GM12878 (cell line): ENCODE results near the gene ZKSCAN7. TPM values are rescaled to one million over a fixed set of nuclear protein-coding genes. Genes with fewer than 3 reads are reported as not detected.

Source experiments
- ATAC-seq: fragments of 200-7000 bp; cut with Tn5 transposase; 3 replicates; pipeline ENCODE4 v1.9.1; 2020; ENCODE audit warnings: mild to moderate bottlenecking, moderate library complexity
- BruUV-seq: library from RNA; stranded (reverse); fragments of 400-500 nt; replicated peaks from 2 replicates; lab custom pipeline; 2021; lab: Mats Ljungman, UMichigan
- CTCF ChIA-PET: fragments of 300-600 bp; sonication (Branson Sonifier 250); formaldehyde crosslinking; extraction: SDS; loops from one replicate; lab custom pipeline; 2021; ENCODE audit warnings: inconsistent platforms; lab: Yijun Ruan, JAX
- POLR2A ChIA-PET: fragments of 350-600 bp; formaldehyde crosslinking; extraction: SDS; loops from one replicate; lab custom pipeline; 2021; ENCODE audit warnings: inconsistent platforms; lab: Charles Lee
- RAD21 ChIA-PET: fragments of 300-600 bp; sonication (Branson Sonifier 250); formaldehyde crosslinking; loops from one replicate; lab custom pipeline; 2023; ENCODE audit warnings: antibody characterized with exemption; ENCODE audit not compliant: unreplicated experiment; lab: Charles Lee
- SMC1A ChIA-PET: fragments of 300-600 bp; sonication (Branson Sonifier 250); formaldehyde crosslinking; loops from one replicate; lab custom pipeline; 2023; ENCODE audit not compliant: unreplicated experiment, uncharacterized antibody; lab: Charles Lee
- DNase-seq: peaks from one replicate; pipeline ENCODE4 v3.0.0-alpha.2; 2011; ENCODE audit warnings: low read depth, low spot score
- FAIRE-seq: peaks from 3 replicates; lab custom pipeline; 2011; peaks lifted over from hg19 to GRCh38; lab: Jason Lieb, UNC
- H2AFZ ChIP-seq: 2 replicates; pipeline ENCODE4 v1.6.0; 2011; ENCODE audit warnings: low read depth, low read length, control low read depth; ENCODE audit not compliant: control insufficient read depth
- H3K27ac ChIP-seq: 2 replicates; pipeline ENCODE4 v1.5.1; 2011; ENCODE audit warnings: control low read depth; ENCODE audit not compliant: control insufficient read depth, insufficient read depth
- H3K27me3 ChIP-seq, 2 experiments: replicated peaks in 1 of 2; 2 replicates each; pipeline versions ENCODE4 v1.6.0 to v1.6.1; 2011; ENCODE audit warnings: low read length in 1 of 2; ENCODE audit not compliant: control insufficient read depth in 2 of 2, insufficient read depth in 2 of 2
- H3K36me3 ChIP-seq, 2 experiments: 2 replicates each; pipeline ENCODE4 v1.5.1; 2011; ENCODE audit warnings: low read length in 1 of 2; ENCODE audit not compliant: control insufficient read depth in 2 of 2, insufficient read depth in 2 of 2
- H3K4me1 ChIP-seq: 2 replicates; pipeline ENCODE4 v1.6.1; 2011; ENCODE audit warnings: mild to moderate bottlenecking, low read length, moderate library complexity, mixed read lengths; ENCODE audit not compliant: control insufficient read depth, insufficient read depth
- H3K4me2 ChIP-seq: 2 replicates; pipeline ENCODE4 v1.6.0; 2011; ENCODE audit warnings: control low read depth; ENCODE audit not compliant: control insufficient read depth, insufficient read depth
- H3K4me3 ChIP-seq: fragments of 200-600 bp; sonication (generic); 2 replicates; pipeline ENCODE4 v1.5.1; 2016
- H3K79me2 ChIP-seq: 2 replicates; pipeline ENCODE4 v1.6.0; 2011; ENCODE audit warnings: low read length; ENCODE audit not compliant: control insufficient read depth, insufficient read depth
- H3K9ac ChIP-seq: 2 replicates; pipeline ENCODE4 v1.8.0; 2011; ENCODE audit warnings: low read length, control low read depth, mixed read lengths; ENCODE audit not compliant: control insufficient read depth, insufficient read depth
- H3K9me3 ChIP-seq: replicated peaks from 3 replicates; pipeline ENCODE4 v1.5.1; 2011; ENCODE audit warnings: mild to moderate bottlenecking, low read length; ENCODE audit not compliant: control insufficient read depth, insufficient read depth
- H4K20me1 ChIP-seq: 2 replicates; pipeline ENCODE4 v1.6.0; 2011; ENCODE audit not compliant: control insufficient read depth, insufficient read depth
- ATF7 ChIP-seq: fragments of 450-650 bp; IDR thresholded peaks from 2 replicates; pipeline ENCODE4 v1.6.1; 2016; ENCODE audit warnings: low read depth, mild to moderate bottlenecking
- BMI1 ChIP-seq: fragments of 450-650 bp; IDR thresholded peaks from 2 replicates; pipeline ENCODE4 v1.6.1; 2016; ENCODE audit warnings: mild to moderate bottlenecking, moderate library complexity, borderline replicate concordance
- CBFB ChIP-seq: IDR thresholded peaks from 2 replicates; pipeline ENCODE4 v1.6.1; 2016; ENCODE audit warnings: antibody characterized with exemption, low read depth
- CEBPZ ChIP-seq: fragments of 150-350 bp; IDR thresholded peaks from 2 replicates; pipeline ENCODE4 v1.6.1; 2016; ENCODE audit warnings: low read depth, low read length
- GATAD2B ChIP-seq: fragments of 450-650 bp; conservative IDR thresholded peaks from 2 replicates; pipeline ENCODE4 v1.6.1; 2017; ENCODE audit warnings: low read depth, mild to moderate bottlenecking, moderate library complexity
- IKZF1 ChIP-seq: fragments of 450-650 bp; conservative IDR thresholded peaks from 2 replicates; pipeline ENCODE4 v1.6.1; 2017; ENCODE audit warnings: antibody characterized with exemption, mild to moderate bottlenecking
- NFIC ChIP-seq: IDR thresholded peaks from 2 replicates; pipeline ENCODE4 v1.6.1; 2012; ENCODE audit warnings: low read depth, mild to moderate bottlenecking, inconsistent platforms, low read length, moderate library complexity
- NKRF ChIP-seq: fragments of 450-650 bp; conservative IDR thresholded peaks from 2 replicates; pipeline ENCODE4 v1.6.1; 2017; ENCODE audit warnings: mild to moderate bottlenecking, moderate library complexity
- NR2C1 ChIP-seq: fragments of 450-650 bp; IDR thresholded peaks from 2 replicates; pipeline ENCODE4 v1.6.1; 2017; ENCODE audit warnings: antibody characterized with exemption, mild to moderate bottlenecking, moderate library complexity
- NR2F1 ChIP-seq: fragments of 450-650 bp; conservative IDR thresholded peaks from 2 replicates; pipeline ENCODE4 v1.6.1; 2017; ENCODE audit warnings: mild to moderate bottlenecking
- POLR2AphosphoS2 ChIP-seq: IDR thresholded peaks from 2 replicates; pipeline ENCODE4 v1.6.1; 2011; ENCODE audit warnings: low read depth, mild to moderate bottlenecking, low read length, improper control_type of control experiment, moderate library complexity
- POLR2AphosphoS5 ChIP-seq: IDR thresholded peaks from 2 replicates; pipeline ENCODE4 v1.6.1; 2011; ENCODE audit warnings: mild to moderate bottlenecking, low read length, inconsistent platforms
- RBBP5 ChIP-seq: fragments of 200-600 bp; sonication (generic); conservative IDR thresholded peaks from 2 replicates; pipeline ENCODE4 v1.6.1; 2016
- RELA ChIP-seq: fragments of 450-650 bp; IDR thresholded peaks from 2 replicates; pipeline ENCODE4 v1.8.0; 2014; ENCODE audit warnings: borderline replicate concordance; ENCODE audit not compliant: partially characterized antibody
- SREBF1 ChIP-seq: IDR thresholded peaks from 2 replicates; pipeline ENCODE4 v1.6.1; 2012; ENCODE audit warnings: mild to moderate bottlenecking, low read length
- STAT3 ChIP-seq: IDR thresholded peaks from 2 replicates; pipeline ENCODE4 v1.6.1; 2011; ENCODE audit warnings: low read depth, low read length, improper control_type of control experiment
- WRNIP1 ChIP-seq: IDR thresholded peaks from 2 replicates; pipeline ENCODE4 v1.6.1; 2011; ENCODE audit warnings: low read depth, low read length, improper control_type of control experiment, borderline replicate concordance
- ZNF207 ChIP-seq: fragments of 450-650 bp; IDR thresholded peaks from 2 replicates; pipeline ENCODE4 v1.6.1; 2014; ENCODE audit warnings: antibody characterized with exemption, mild to moderate bottlenecking, borderline replicate concordance
- whole genome bisulfite sequencing: methylation state at CpG from one replicate; pipeline ENCODE4 v1.1.6; 2016; ENCODE audit warnings: low lambda C conversion rate; ENCODE audit not compliant: insufficient replicate concordance, insufficient coverage; ENCODE audit errors: missing lambda C conversion rate; 5-methylcytosine and 5-hydroxymethylcytosine counted together
- in situ Hi-C: fragments of 300-500 bp; cut with MboI; formaldehyde crosslinking; loops from 9 replicates; pipeline ENCODE4 v1.14.3; 2018; ENCODE audit warnings: mixed read lengths
- intact Hi-C: fragments of 100-400 bp; cut with micrococcal nuclease; formaldehyde crosslinking; loops from one replicate; pipeline ENCODE4 v1.14.2; 2022; ENCODE audit not compliant: unreplicated experiment
- polyA plus RNA-seq, 11 experiments: library from polyadenylated mRNA; depleted of rRNA in 4 of 11; unstranded in 6 of 11; stranded (reverse) in 5 of 11; fragments of >200 nt; fragmentation: Nextera tagmentation in 4 of 11; fragmentation: Illumina TruSeq in 1 of 11; extraction: Ambion mirVana in 4 of 11; extraction: Trizol in 1 of 11; gene quantifications; 1 replicate in 1 of 11; 2 replicates in 10 of 11; pipeline versions ENCODE4 v1.2.1 to v1.2.3, GENCODE V29; 2011 to 2016; ENCODE audit warnings: inconsistent platforms in 2 of 11, missing spikeins in 2 of 11, low read depth in 1 of 11
- total RNA-seq, 4 experiments: library from RNA; depleted of rRNA in 3 of 4; stranded (reverse); fragments of >200 nt in 3 of 4; fragmentation: Illumina TruSeq in 1 of 4; extraction: Trizol in 1 of 4; gene quantifications; 2 replicates each; pipeline versions ENCODE4 v1.2.1 to v1.2.3, GENCODE V29; 2013 to 2021
- TF ChIP-seq, protein P1 (sequence below), 3 experiments: IDR thresholded peaks in 2 of 3; conservative IDR thresholded peaks in 1 of 3; 2 replicates each; pipeline ENCODE4 v1.5.1; 2011; ENCODE audit warnings: low read depth in 3 of 3, low read length in 3 of 3, mild to moderate bottlenecking in 3 of 3, control low read depth in 2 of 3, moderate library complexity in 2 of 3, inconsistent platforms in 1 of 3, mixed read lengths in 1 of 3; ENCODE audit not compliant: control insufficient read depth in 2 of 3, insufficient read depth in 1 of 3; ENCODE audit errors: extremely low read depth in 1 of 3

The ZKSCAN7 gene
- total and polyA plus RNA-seq, 10 of the 15 experiments (the other 5 are each of a cell fraction or from before 2014, with no cell fraction given): 0.77 to 6.0 (median 3.5) TPM

- Histone ChIP-seq H3K27me3 (no peaks in the 10 kb centered on the region), H2AFZ (peak overlapping the region; percentile 55), H3K79me2 (peaks cover 22% of the 10 kb centered on the region), H3K27ac (peak overlapping the region; percentile 81), H3K4me3 (peak overlapping the region; percentile 81), H3K9ac (peak overlapping the region; percentile 86), H3K9me3 (peaks cover 2% of the 10 kb centered on the region; the same call in 2 of the 3 replicates), H3K4me1 (peaks cover 8% of the 10 kb centered on the region), H3K4me2 (peak overlapping the region; percentile 93; the same call in 1 of the 2 replicates), H4K20me1 (no peaks in the 10 kb centered on the region), H3K36me3 (no peaks in the 10 kb centered on the region; a peak in 1 of 4 replicates)
- ChIA-PET RAD21 (interaction anchor here (2.2 to 3.4 kb wide), 2 partner anchors 70 to 172 kb away, joined by 14 to 21 read pairs; partner anchors contain the start of gene TCAIM), POLR2A (interaction anchor here (0.7 to 2.0 kb wide), 4 partner anchors 10 to 248 kb away, joined by 3 to 5 read pairs (median 3); partner anchors contain the start of gene ZNF445), SMC1A (interaction anchor here (1.8 kb wide), 1 partner anchor 31 kb away, joined by 7 read pairs; no protein-coding TSS in a partner anchor), CTCF (no interaction called here)
- FAIRE-seq: no peak
- intact Hi-C loops: loop anchor here (1.0 to 5.0 kb wide), 3 partner anchors 33 to 188 kb away; partner anchors contain the start of genes TCAIM and ZNF445
- BruUV-seq: TSS peak; percentile 78
- peak; percentile 61 for ATAC-seq
- no peak for DNase-seq
- in situ Hi-C loops: no loop called here
- 2% methylated on average over 6 of the region's 6 CpGs for WGBS
- TF ChIP-seq NKRF (no peak), STAT3 (no peak), NR2C1 (no peak), RBBP5 (no peak), CEBPZ (no peak), WRNIP1 (no peak), ATF7 (no peak), GATAD2B (no peak), ZNF207 (no peak), IKZF1 (no peak), NFIC (no peak), RELA (no peak), CBFB (no peak), POLR2AphosphoS2 (no peak), BMI1 (no peak), SREBF1 (no peak), POLR2AphosphoS5 (no peak), NR2F1 (no peak)
- TF ChIP-seq, protein P1, sequence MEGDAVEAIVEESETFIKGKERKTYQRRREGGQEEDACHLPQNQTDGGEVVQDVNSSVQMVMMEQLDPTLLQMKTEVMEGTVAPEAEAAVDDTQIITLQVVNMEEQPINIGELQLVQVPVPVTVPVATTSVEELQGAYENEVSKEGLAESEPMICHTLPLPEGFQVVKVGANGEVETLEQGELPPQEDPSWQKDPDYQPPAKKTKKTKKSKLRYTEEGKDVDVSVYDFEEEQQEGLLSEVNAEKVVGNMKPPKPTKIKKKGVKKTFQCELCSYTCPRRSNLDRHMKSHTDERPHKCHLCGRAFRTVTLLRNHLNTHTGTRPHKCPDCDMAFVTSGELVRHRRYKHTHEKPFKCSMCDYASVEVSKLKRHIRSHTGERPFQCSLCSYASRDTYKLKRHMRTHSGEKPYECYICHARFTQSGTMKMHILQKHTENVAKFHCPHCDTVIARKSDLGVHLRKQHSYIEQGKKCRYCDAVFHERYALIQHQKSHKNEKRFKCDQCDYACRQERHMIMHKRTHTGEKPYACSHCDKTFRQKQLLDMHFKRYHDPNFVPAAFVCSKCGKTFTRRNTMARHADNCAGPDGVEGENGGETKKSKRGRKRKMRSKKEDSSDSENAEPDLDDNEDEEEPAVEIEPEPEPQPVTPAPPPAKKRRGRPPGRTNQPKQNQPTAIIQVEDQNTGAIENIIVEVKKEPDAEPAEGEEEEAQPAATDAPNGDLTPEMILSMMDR (IDR thresholded peaks at IDR 0.05 in 2 of 3, conservative IDR thresholded peaks at IDR 0.05 in 1 of 3; ENCODE audit: control insufficient read depth in 2 of 3, extremely low read depth in 1 of 3, insufficient read depth in 1 of 3, low read depth in 3 of 3, low read length in 3 of 3): no peak
Measured at GRCh38 chr3:44510000-44510368, 45.0 kb upstream of the ZKSCAN7 start.
